SKM-1 treated with dmso at 0.1 percent for 144 hours (cell line): ENCODE measurements around the gene MXD4.

Experiments
- DNase-seq: peaks from one replicate; lab custom pipeline; 2025; ENCODE audit not compliant: unreplicated experiment; lab: John Stamatoyannopoulos, UW

MXD4 gene

DNA sequence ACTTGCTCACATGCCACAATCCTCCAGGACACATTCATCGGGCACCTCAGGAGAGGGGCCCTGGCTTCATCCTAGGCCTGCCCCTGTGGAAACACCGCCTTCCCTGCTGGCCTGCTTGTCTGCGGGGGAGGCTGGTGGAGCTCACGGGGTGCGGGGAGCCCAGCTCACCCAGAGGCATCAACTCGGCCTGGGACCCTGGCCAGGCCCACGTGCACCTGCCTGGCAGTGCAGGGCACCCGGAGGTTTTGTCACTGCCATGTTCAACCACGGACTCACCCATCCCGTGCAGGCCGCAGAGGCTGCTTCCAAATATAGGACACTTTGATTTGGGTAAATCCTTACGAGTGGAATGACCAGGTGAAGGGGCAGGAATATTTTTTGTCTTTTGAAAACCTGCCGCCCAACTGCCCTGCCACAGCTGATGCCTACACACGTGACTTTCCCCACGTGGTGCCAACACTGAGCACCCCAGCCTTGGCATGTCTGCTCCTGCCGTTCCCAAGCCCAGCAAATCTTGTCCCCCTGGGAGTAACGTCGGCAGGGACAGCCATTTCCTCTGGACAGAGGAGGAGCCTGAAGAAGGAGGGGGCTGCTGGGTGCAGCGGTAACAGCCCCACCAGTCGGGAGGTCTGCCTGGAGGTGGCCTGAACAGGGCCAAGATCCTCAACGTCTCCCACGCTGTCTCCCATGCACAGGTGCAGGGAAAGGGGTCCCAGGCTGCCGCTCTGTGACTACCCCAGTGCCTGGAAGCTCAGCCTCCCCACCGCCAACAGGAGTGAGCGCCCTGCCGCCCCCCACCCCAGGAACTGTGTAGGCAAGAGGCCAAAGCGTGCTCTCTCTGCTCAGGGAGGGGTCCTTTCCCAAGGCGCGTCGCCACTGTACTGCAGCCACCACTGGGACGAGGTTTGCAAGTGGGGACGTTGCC, 8.5 kb downstream of the MXD4 start:
- DNase-seq = no peak

DNA sequence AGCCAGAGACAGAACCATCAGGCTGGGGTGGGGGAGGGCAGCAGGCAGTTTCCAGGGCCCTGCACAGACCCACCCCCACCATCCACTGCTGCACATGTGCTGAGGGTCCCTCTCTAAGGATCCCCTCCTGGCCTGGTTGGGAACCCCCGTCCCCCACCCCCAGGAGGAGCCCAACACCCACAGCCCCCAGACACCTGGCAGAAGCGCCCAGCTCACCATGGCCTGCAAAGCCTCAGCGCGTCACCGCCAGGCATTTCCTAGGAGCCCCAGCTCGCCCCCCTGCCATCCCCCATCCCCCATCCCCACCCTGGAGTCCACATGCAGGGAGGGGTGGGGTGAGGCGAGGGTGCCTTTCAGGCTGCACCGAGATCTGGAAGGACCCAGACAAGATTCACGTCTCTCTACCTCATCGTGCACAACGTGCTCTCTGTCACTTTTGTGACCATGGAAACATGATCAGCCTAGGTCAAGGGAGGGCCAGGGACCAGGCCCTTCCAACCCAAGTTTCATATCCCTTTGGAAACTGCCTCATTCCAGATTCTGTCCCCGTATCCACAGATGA, 9.3 kb downstream of the MXD4 start:
- no peak for DNase-seq

DNA sequence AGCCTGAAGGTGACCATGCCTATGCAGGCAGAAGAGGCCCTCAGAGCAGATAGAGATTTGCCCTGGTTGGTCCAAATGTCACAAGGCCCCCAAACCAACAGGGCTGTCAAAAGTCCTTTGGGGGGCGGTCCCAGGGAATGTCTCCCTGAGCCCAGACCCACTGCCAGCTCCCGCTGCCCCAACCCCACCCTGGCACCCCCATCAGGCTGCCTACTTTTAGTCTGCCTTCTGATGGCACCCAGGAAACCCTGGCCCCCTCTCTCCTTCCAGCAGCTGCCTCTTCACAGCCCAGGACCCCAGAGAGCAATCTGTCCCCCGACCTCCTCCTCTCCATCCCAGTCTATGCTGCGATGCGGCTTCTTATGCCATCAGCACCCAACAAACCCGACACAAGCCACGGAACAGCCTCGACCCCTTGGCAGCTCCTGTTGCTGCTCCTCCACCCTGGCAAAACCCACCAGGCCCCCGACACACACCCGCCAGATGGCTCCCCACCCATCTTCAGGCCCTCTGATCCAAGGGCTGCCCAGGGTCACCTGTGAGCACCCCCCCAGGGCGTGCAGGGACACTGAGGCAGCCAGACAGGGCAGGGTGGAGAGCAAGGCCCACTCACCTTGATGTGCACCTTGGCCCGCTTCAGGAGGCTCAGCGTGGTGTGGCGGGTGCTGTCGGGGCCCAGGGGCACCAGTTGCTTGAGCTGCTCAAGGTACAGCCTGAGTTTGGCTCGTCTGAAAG, 9.9 kb downstream of the MXD4 start:
- DNase-seq = no peak

- no peak for DNase-seq
These were observed 10.7 kb downstream of the MXD4 start for GRCh38 chr4:2251073-2251794.

GRCh38 chr4:2250357-2251072, 11.4 kb downstream of the MXD4 start:
- no peak for DNase-seq

DNA sequence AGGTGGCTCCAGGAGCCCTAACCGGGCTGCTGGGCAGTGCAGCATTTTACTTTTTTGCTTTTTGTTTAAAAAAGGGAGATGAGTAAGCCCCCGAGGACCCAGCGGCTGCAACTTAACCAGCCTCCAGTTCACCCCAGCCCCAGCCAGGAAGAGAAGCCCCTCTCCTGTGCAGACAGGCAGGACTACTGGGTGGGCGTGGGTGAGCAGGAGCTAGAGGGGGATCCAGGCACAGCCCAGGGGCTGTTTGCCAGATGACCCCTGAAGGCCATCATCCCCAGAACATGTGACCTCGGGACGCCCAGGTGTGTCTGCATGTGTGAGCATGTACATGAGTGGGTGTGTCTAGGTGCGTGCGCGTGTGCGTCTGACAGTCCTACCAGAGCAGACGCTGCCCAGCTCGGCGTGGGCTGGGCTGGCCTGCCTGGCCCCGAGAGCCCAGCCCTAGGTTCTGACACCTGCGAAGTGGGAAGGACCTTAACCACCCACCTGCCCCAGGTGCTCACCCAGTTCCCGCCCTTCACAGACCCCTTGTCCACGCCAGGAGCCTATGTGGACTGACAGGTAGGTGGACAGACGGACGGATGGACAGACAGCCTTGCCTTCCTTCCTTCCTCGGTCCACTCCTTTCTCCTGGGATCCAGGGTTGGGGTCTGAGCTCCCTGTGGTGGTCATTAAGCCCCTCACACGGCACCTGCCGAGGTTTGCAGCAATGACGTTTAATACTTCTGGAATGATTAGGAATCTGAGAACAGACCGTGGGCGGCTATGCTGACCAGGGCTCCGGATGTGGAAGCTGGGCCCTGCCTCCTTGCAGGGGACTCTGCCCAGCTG, 12.2 kb downstream of the MXD4 start:
- no peak for DNase-seq

- no peak for DNase-seq
These were observed 13.1 kb downstream of the MXD4 start for GRCh38 chr4:2248821-2249261.

DNA sequence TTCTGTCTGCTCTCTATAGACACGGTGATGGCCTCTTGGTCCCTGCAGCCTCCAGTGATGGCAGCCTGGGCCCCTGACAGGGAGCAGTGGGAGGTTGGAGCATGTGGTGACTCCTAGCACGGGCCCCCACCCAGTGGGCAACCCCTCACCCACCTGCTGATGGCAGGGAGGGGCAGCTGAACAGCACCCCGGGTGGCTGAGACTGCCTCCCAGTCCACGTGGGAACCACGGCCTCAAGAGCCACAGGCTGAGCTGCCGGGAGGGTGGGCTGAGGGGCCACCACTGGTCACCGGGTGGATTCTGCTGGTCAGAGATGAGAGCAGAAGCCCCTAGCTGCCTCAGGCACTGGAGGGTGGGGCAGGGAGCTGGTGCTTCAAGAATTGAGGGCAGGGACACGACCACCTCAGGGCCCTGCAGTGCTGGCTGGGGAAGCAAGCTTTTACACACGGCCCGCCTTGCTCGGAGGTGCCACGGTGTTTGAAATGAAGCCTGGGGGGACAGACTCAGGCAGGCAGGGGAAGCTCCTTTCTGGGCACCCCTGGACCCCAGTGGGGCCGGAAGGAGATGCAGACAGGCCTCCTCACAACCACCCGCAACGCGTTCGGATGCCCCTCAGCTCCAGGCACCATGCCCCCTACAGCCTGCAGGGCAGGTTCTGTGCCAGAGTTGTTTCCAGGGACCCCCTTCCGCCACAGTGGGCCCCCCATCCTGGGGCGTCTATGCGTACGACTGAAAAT, 13.7 kb downstream of the MXD4 start:
- no peak for DNase-seq

GRCh38 chr4:2247128-2248043, 14.5 kb downstream of the MXD4 start:
- no peak for DNase-seq

- no peak for DNase-seq
These were observed 15.4 kb downstream of the MXD4 start for GRCh38 chr4:2246384-2247127.

- DNase-seq = no peak
These were observed 16.1 kb downstream of the MXD4 start for GRCh38 chr4:2245787-2246275.

GRCh38 chr4:2245057-2245786, 16.7 kb downstream of the MXD4 start:
- DNase-seq = no peak

- DNase-seq = peak; percentile 78
These were observed 18.1 kb downstream of the MXD4 start for GRCh38 chr4:2243681-2244380.

DNA sequence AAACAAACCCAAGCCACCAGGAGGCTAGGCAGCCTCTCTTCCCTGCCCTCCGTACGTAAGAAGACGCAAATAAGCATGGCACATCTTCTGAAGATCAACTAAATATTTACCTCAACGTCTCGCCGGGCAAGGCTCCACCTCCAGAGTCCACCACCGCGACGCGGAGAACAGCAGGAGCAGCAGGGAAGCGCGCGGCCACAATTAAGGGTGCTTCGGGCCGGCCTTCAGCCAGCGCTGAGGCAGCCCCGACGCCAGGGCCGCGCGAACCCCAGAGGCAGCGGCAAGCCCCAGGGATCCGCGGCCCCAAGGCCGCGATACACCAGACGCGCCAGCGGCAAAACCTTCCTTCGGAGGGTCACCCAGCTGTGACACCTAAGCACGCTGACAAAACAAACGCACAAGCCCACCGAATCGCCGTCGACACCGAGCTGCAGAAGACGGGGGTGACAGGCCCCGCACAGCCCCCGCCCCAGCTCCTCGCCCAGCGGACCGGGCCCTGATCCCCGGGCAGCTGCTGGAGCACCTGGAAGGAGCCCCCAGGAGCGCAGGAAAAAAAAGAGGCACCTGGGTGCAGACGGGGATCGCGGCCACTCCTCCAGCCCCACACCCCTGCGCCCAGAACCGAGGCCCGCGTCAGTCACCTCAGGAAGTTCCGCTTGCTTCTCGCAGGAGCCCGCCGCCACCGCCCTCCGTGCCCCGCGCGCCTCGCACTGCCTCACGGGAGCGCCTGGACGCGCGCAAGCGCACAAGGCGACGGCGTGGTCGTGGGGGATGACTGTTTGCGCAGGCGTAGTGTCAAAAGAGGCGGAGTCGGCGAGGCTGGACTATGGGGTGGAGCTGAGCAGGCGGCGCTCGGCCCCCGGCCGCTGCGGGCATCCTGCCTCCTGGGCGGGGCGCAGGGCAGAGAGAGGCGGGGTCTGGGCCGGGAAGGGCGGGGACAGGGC, 20.2 kb downstream of the MXD4 start, which contains the start of the genes HAUS3 and POLN:
Gene HAUS3, minus strand, starts transcription at position 712 of the 944 bp plus-strand sequence. CDS start 1,175 bp downstream, outside the sequence.
Gene POLN, minus strand, starts transcription at position 712 of the 944 bp plus-strand sequence. CDS start 12,890 bp downstream, outside the sequence.
- peak; percentile 98 for DNase-seq
